NCI-H2107 (cell line): ENCODE results near the gene UPK3B.
"Not testable (repeated sequence)": the region's sequence is repeated elsewhere in the genome, so short reads cannot be mapped to it uniquely, and the experiment has no call there.

Experiments used
- DNase-seq: peaks from one replicate; lab custom pipeline; 2025; lab: John Stamatoyannopoulos, UW

The UPK3B gene

DNA sequence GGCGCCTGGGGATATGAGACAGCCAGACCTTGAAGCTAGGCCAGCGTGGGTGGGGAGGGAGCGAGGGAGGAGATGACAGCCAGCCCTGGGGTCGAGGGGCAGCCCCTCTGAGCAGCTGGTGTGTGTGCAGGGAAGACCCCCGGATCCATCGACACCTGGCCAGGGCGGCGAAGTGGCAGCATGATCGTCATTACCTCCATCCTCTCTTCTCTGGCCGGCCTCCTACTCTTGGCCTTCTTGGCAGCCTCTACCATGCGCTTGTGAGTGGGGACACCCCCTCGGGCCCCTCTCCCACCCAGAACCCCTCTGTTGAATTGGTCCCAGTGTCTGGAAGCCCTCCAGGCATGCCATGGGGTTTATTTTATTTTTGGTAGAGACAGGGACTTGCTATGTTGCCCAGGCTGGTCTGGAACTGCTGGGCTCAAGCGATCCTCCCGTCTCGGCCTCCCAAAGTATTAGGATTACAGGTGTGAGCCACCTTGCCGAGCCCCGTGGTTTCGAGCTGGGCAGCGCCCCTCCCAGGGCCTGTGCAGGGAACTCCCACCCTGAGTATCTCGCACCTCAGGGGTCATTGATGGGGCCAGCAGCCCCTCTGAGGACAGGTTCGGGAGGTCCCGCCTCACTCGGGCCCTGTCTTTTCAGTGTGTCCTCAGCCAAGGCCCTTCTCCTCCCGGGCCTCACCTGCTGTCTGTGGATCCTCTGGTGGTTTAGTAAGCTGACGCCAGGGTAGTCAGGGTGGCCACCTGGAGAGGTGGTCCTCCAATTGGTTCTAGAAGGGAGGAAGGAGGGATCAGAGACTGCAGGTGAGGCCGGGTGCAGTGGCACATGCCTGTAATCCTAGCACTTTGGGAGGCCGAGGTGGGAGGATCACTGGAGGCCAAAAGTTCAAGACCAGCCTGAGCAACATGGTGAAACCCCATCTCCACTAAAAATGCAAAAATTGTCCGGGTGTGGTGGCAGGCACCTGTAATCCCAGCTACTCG, 3.8 kb downstream of the UPK3B start:
- DNase-seq, result no peak

DNA sequence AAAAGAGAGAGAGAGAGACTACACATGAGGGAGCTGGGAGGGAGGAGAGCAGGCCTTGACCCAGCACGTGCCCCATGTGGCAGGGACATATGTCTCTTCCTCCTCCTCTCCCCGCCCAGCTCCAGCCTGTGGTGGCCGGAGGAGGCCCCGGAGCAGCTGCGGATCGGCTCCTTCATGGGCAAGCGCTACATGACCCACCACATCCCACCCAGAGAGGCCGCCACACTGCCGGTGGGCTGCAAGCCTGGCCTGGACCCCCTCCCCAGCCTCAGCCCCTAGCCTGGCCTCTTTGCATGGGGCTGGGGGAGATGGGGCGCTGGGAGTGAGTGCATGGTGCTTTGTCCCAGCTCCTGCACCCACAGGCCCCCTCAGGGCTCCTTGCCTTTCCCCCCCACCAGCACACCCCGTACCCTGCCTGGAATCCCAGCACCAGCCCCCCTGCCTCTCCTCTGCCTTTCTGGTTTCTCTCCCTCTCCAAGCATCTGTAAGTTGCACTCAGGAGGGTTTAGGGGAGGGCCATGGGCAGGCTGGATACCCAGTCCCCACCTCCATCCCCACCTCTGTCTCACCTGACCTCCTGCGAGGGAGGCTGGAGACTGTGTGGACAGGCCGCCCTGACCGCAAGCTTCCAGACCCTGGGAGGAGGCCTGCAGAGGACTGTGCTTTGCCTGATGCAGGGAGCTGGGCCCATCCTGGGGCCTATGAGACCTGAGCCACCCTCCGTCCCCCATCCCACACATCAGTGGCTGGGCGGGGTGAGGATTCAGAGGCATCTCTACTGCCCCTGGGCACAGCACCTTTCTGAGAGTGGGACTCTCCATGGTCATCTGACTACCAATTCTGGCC, 4.8 kb downstream of the UPK3B start:
- no peak for DNase-seq

DNA sequence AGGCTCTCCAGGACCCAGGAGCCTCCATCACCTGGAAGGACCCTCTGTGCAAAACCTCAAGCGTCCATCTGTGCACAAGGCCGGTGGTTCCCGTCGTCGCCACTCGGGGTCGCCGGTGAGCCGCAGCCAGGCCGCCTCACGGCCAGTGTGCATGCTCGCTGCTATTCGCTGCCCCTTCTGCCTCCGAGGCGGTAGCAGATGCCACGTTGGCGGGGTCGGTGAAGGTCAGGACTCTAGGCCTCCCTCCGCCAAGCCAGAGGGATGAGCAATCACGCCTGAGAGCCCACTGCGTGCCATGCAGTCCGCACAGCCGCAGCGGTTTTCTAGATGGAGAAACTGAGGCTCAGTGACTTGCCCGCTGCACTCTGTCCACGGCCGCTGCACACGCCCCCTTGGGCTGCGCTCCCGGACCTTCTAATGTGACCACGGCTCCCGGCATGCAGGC, 5.7 kb downstream of the UPK3B start:
- DNase-seq, result no peak

DNA sequence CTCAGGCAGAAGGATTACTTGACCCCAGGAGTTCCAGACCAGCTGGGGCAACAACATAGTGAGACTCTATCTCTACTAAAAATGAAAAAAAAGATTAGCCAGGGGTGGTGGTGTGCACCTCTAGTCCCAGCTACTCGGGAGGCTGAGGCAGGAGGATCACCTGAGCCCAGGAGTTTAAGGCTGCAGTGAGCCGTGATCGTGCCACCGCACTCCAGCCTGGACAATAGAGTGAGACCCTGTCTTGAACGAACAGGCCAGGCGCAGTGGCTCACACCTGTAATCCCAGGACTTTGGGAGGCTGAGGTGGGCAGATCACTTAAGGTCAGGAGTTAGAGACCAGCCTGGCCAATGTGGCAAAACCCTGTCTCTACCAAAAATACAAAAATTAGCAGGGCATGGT, 6.6 kb downstream of the UPK3B start:
- not testable (repeated sequence) for DNase-seq

DNA sequence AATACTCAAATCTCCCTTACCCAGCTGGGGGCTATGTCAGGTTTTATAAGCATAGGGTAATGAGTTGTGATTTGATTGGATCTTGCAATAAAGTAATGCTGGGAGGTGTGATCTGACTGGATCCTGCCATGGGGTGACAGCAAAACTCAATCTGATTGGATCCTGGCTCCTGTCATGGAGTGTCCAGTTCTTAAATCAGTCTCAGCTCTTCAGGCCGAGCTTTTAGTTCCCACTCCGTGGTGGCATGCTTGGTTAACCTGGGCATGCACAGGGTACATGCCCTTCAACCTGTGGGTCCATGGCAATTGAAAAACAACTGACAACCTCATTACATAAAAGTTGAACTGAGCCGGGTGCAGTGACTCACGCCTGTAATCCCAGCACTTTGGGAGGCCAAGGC, 15.8 kb downstream of the UPK3B start:
- DNase-seq, result not testable (repeated sequence)

DNA sequence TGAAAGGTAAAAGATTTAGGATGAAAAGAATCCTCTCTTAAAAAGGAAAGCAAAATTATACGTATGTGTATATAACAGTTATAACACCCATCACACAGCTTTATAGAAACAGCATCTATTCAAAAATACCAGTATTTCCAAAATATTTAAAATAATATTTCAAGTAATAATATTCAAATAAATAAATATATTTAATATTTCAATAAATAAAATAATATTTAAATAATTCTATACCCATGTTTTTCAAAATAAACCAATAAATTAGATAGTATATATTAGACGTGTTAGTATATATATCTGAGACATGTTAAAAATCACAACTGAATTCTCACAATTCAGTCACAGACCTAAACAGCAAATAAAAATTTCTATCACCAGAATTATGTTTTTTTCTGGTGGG, 21.3 kb downstream of the UPK3B start:
- not testable (repeated sequence) for DNase-seq

DNA sequence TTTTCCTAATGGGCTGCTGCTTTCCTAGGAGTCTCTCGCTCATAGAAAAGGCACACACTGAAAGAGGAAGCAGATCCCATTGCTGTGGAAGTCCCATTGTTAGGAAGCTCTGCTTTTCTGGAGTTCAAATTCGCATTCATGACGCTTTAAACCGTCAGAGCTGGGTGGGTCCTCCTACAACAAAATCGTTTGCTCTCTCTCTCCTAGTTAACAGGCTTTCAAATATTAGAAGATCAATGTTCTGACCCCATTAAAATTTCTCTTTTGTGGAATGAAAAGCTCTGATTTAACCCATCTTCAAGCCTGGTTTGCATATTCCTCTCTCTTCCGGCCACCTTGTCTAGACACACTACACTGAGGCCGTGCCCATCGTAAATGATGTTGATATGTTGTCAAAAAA, 32.8 kb downstream of the UPK3B start, which contains the start of gene SPDYE16:
TSS of gene SPDYE16 (minus strand) at position 101 of the 400 bp plus-strand sequence. CDS start 1,838 bp downstream, outside the sequence.
- not testable (repeated sequence) for DNase-seq

DNA sequence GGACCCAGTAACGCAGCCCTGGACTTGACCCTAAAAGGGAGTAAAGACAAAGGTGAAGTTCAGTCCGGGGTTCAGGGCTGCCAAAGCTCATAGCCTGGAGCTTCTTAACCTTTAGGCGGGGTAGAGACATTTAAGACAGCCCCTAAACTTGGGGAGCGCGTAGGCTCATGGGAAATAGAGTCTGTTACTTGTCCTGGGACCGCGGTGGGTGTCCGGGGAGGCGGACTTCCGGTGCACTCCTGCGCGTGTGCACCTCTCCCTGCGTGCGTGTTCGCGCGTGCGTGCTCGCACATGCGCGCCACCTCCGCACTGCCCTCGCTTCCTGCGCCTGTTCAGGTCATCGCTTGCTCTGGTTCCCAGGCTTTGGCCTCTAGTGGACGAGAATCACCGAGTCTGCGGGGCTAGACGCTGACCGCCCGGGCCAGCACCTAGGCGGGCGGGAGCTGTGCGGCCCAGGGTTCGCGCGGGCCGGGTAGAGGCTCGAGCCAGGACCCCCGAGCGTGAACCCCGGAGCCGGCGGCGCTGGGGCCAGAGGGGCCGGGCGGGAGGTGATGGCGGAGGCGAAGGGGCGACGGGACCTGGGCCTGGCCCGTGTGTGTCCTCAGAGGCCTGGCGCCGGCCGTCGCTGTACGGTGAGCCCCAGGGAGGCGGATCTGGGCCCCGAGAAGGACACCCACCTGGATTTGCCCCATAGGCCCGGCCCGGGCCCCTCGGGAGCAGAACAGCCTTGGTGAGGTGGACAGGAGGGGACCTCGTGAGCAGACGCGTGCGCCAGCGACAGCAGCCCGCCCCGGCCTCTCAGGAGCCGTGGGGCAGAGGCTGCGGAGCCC, 38.9 kb downstream of the UPK3B start:
- DNase-seq, result not testable (repeated sequence)

DNA sequence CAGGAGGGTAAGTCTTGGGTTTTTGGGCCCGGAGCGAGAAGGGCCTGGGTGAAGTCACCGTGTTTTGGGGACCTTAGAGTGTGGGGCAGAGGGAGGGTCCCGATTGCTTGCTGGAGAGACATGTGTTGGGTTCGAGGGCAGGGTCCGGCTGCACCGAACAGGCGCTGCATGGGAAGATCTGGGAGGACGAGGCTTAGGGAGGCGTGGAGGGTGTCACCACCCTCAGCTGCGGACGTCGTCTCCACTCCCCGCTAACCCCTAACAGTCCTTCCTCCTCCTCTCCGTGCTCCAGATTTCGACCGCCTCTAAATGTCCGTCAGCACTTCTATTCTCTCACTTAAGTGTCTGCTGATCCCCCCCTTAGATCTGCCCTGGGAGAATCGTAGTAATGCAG, 39.5 kb downstream of the UPK3B start:
- DNase-seq, result not testable (repeated sequence)

DNA sequence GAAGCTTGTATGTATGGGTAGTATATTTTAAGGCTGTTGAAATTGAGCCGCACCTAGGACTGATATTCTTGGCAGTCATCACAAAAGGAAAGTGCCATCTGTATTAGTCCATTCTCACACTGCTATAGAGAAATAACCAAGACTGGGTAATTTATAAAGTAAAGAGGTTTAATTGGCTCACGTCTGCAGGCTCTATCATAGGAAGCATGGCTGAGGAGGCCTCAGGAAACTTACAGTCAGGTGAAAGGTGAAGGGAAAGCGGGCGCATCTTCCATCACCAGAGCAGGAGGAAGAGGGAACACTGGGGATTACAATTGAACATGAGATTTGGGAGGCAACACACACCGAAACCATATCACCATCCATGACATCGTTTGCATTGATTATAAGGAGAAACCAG, 41.6 kb downstream of the UPK3B start:
- not testable (repeated sequence) for DNase-seq

DNA sequence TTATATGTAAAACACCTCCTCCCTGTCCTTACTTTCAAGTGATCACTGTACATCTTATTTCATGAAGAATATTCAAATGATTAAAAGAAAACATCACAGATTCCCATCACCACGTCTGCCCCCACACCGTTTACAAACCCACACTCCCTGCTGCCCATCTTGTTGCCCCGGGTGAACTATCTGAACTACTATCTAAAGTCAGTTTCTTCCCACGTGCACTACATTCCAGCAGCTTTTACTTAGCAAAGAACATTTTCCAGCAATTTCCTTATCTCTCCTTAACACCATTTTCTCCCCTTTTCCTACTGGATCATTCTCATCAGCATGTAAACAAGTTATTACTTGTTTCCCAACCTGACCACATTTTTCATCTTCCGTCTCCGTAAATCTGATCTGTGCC, 49.3 kb downstream of the UPK3B start:
- DNase-seq, result not testable (repeated sequence)

DNA sequence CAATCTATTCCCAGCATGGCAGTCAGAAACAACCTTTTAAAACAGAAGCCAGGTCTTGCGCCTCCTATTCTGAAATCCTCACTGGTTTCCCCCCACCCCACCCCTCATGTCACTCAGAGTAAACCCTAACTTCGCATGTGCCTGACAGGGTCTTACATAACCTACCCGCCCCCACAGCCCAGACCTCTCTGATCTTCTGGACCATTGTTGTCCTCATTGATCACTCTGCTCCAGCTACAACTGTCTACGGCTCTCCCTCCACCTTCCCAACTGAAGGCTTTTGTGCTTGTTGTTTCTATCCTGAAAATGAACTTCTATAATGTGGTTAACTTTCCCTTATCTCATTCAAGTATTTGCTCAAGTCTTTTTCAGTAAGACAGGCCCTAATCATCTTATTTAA, 49.8 kb downstream of the UPK3B start:
- DNase-seq, result not testable (repeated sequence)

DNA sequence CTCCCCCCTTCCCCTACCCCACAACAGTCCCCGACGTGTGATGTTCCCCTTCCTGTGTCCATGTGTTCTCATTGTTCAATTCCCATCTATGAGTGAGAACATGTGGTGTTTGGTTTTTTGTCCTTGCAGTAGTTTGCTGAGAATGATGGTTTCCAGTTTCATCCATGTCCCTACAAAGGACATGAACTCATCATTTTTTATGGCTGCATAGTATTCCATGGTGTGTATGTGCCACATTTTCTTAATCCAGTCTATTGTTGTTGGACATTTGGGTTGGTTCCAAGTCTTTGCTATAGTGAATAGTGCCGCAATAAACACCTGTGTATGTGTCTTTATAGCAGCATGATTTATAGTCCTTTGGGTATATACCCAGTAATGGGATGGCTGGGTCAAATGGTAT, 51.0 kb downstream of the UPK3B start:
- not testable (repeated sequence) for DNase-seq

DNA sequence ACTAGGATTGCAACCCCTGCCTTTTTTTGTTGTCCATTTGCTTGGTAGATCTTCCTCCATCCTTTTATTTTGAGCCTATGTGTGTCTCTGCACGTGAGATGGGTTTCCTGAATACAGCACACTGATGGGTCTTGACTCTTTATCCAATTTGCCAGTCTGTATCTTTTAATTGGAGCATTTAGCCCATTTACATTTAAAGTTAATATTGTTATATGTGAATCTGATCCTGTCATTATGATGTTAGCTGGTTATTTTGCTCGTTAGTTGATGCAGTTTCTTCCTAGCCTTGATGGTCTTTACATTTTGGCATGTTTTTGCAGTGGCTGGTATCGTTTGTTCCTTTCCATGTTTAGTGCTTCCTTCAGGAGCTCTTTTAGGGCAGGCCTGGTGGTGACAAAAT, 54.6 kb downstream of the UPK3B start:
- DNase-seq, result not testable (repeated sequence)
